Progenitor cell of endocrine pancreas (in vitro differentiated cells): ENCODE data around the gene AJM1. TPM values are rescaled to one million over a fixed set of nuclear protein-coding genes. Genes with fewer than 3 reads are reported as not detected.
"Not testable (repeated sequence)": the region's sequence is repeated elsewhere in the genome, so short reads cannot be mapped to it uniquely, and the experiment has no call there.

ENCODE experiments used
- DNase-seq: peaks from one replicate; pipeline ENCODE4 v3.0.0; 2021; ENCODE audit warnings: low spot score; ENCODE audit not compliant: unreplicated experiment
- H3K27ac Mint-ChIP-seq: 2 replicates; pipeline ENCODE4 v1.8.0; 2021; ENCODE audit warnings: mild to moderate bottlenecking, moderate library complexity, mixed read lengths
- H3K27me3 Mint-ChIP-seq: 2 replicates; pipeline ENCODE4 v1.8.0; 2021; ENCODE audit warnings: mixed read lengths
- H3K36me3 Mint-ChIP-seq: 2 replicates; pipeline ENCODE4 v1.8.0; 2022; ENCODE audit warnings: mixed read lengths; ENCODE audit not compliant: insufficient read depth
- H3K4me1 Mint-ChIP-seq: 2 replicates; pipeline ENCODE4 v1.8.0; 2021; ENCODE audit warnings: low read depth, mixed read lengths
- H3K4me3 Mint-ChIP-seq: 2 replicates; pipeline ENCODE4 v1.8.0; 2021; ENCODE audit warnings: low read depth, mild to moderate bottlenecking, moderate library complexity, mixed read lengths
- H3K9me3 Mint-ChIP-seq: 2 replicates; pipeline ENCODE4 v1.8.0; 2021; ENCODE audit warnings: low read depth, mixed read lengths
- CTCF ChIP-seq: fragments of 200-600 bp; sonication (generic); IDR thresholded peaks from one replicate; pipeline ENCODE4 v1.5.0; 2021; ENCODE audit warnings: antibody characterized with exemption, mild to moderate bottlenecking; ENCODE audit not compliant: unreplicated experiment
- long read RNA-seq: library from polyadenylated mRNA; unstranded; transcript quantifications from one replicate; pipeline ENCODE4 v2.0.0, GENCODE V29; 2020
- total RNA-seq: library from RNA; stranded (reverse); gene quantifications from 2 replicates; pipeline ENCODE4 v1.2.1, GENCODE V29; 2021

The AJM1 gene
- 5.1 and 5.8 TPM in 2 replicates for total RNA-seq
- long read RNA-seq: 0 reads

GRCh38 chr9:136842380-136842948, at the start of gene AJM1:
Gene AJM1 (plus strand): TSS chr9:136842478. CDS start chr9:136844415, 1,937 bp downstream.
- Mint-ChIP-seq H3K4me1 (peaks cover 11% of the 10 kb centered on the region), H3K27ac (peak within 1 kb of the TSS; percentile 92), H3K4me3 (peak within 1 kb of the TSS; percentile 41)
- H3K9me3 Mint-ChIP-seq, H3K27me3 Mint-ChIP-seq, H3K36me3 Mint-ChIP-seq: not testable (repeated sequence)
- peak; percentile 72 for DNase-seq
- TF ChIP-seq CTCF: peak; percentile 86

GRCh38 chr9:136793086-136793946, 49.0 kb upstream of the AJM1 start:
- Mint-ChIP-seq H3K9me3 (no peaks in the 10 kb centered on the region), H3K27ac (peak overlapping the region; percentile 20), H3K4me1 (peaks cover 48% of the 10 kb centered on the region), H3K4me3 (peak overlapping the region; percentile 16), H3K36me3 (peaks cover 4% of the 10 kb centered on the region), H3K27me3 (no peaks in the 10 kb centered on the region)
- TF ChIP-seq CTCF: no peak
- DNase-seq: no peak

GRCh38 chr9:136794281-136794999, 47.8 kb upstream of the AJM1 start:
- H3K4me3 Mint-ChIP-seq: no peak overlapping the region
- TF ChIP-seq CTCF: no peak
- peaks cover 4% of the 10 kb centered on the region for H3K36me3 Mint-ChIP-seq
- no peaks in the 10 kb centered on the region for H3K27me3 Mint-ChIP-seq
- peaks cover 39% of the 10 kb centered on the region for H3K4me1 Mint-ChIP-seq
- H3K9me3 Mint-ChIP-seq: no peaks in the 10 kb centered on the region
- H3K27ac Mint-ChIP-seq: no peak overlapping the region
- no peak for DNase-seq

- Mint-ChIP-seq H3K4me1 (peaks cover 33% of the 10 kb centered on the region), H3K9me3 (no peaks in the 10 kb centered on the region), H3K27me3 (no peaks in the 10 kb centered on the region), H3K36me3 (peaks cover 4% of the 10 kb centered on the region), H3K27ac (no peak overlapping the region), H3K4me3 (no peak overlapping the region)
- no peak for TF ChIP-seq CTCF
- DNase-seq: no peak
These were observed 47.3 kb upstream of the AJM1 start for GRCh38 chr9:136795000-136795348.

- H3K27me3 Mint-ChIP-seq: no peaks in the 10 kb centered on the region
- peaks cover 33% of the 10 kb centered on the region for H3K4me1 Mint-ChIP-seq
- no peak for TF ChIP-seq CTCF
- H3K36me3 Mint-ChIP-seq: peaks cover 4% of the 10 kb centered on the region
- peak within 1 kb of the TSS; percentile 88 for H3K27ac Mint-ChIP-seq
- H3K4me3 Mint-ChIP-seq: peak within 1 kb of the TSS; percentile 49
- H3K9me3 Mint-ChIP-seq: no peaks in the 10 kb centered on the region
- no peak for DNase-seq
These were observed 46.0 kb upstream of the AJM1 start, which contains the start of gene CCDC183 for GRCh38 chr9:136796238-136796774. Gene CCDC183 (plus strand): TSS chr9:136796338. CDS start chr9:136796398, 60 bp downstream.

GRCh38 chr9:136796775-136797347, 45.4 kb upstream of the AJM1 start:
- Mint-ChIP-seq H3K27ac (peak overlapping the region; percentile 88), H3K4me1 (peaks cover 33% of the 10 kb centered on the region), H3K4me3 (peak overlapping the region; percentile 49)
- not testable (repeated sequence) for H3K36me3 Mint-ChIP-seq, H3K27me3 Mint-ChIP-seq, DNase-seq, H3K9me3 Mint-ChIP-seq
